Measurements from ENCODE around the gene PDZD2.

DNA sequence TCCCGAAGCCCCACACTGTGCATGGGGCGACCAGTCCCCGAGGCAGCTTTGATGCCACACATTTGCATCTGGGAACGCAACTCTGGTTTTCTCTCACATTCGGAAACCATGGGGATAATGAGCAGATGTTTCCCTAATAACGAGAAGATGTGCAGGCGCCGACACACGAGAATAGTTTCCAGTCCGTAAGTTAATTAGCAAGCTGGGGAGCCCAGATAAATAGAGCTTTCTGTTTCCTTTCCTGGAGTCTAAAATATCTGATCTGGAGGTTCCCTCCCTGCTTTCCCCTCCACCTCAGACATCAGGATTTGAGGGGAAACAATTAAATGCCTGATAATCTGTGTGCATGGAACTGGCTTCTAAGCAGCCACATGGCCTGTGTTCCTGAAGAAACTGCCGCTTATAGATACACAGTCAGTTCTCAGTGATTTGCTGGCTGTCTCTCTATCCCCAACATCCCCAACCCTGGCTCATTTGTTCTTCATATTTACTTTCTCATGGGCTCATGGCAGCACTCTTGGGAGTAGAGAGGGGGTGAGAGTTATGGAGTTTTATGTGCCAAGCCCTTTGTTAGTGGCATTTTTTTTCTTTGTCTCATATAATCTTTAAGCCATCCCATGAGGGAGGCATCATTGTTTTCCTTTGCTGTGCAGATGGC lies 62.8 kb downstream of the PDZD2 start:
- no peak for TF ChIP-seq EZH2phosphoT487 (IDR thresholded peaks at IDR 0.05)
- TF ChIP-seq EZH2 (IDR thresholded peaks at IDR 0.05), result no peak

Data from neural progenitor cell (in vitro differentiated cells).